PFSK-1 (cell line): ENCODE results near the gene ESRRG.

Experiments
- FOXP2 ChIP-seq: optimal IDR thresholded peaks from 2 replicates; pipeline ENCODE3; 2011; ENCODE audit warnings: borderline replicate concordance, control low read depth, inconsistent platforms; ENCODE audit not compliant: insufficient read depth; ENCODE audit errors: extremely low read length, extremely low read depth
- POLR2AphosphoS5 ChIP-seq: IDR thresholded peaks from 2 replicates; pipeline ENCODE4 v1.6.1; 2012; ENCODE audit warnings: low read depth, mild to moderate bottlenecking, control low read depth, low read length, moderate library complexity
- SIN3A ChIP-seq: IDR thresholded peaks from 2 replicates; pipeline ENCODE4 v1.6.1; 2012; ENCODE audit warnings: mild to moderate bottlenecking, low read length, moderate library complexity, borderline replicate concordance; ENCODE audit not compliant: insufficient read depth
- TAF1 ChIP-seq: IDR thresholded peaks from 2 replicates; pipeline ENCODE4 v1.6.1; 2012; ENCODE audit warnings: low read length, control low read depth, borderline replicate concordance; ENCODE audit not compliant: insufficient read depth
- TF ChIP-seq, protein P1 (sequence below), 2 experiments: IDR thresholded peaks; 2 replicates each; pipeline versions ENCODE4 v1.6.1 to v1.8.0; 2011 to 2012; ENCODE audit warnings: low read depth in 2 of 2, low read length in 2 of 2, control low read depth in 1 of 2, inconsistent platforms in 1 of 2, mild to moderate bottlenecking in 1 of 2, moderate library complexity in 1 of 2; ENCODE audit not compliant: insufficient read depth in 1 of 2

DNA sequence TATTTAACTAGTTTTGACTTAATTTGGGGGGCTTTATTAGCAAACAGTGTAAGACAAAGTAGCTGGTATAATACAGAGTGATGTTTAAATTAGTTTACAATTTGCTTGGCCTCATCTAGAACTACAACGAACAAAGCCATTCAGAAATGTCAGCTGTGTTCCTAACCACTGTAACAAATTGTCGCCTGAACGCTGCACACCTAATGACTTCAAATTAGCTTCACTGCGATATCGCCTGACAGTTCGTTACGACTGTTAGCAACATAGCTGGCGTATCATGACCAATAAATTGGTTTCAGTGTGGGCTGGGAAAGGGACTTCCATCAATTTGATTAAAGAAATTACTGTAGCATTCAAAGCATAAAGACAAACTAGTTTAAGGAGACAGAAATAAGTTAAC lies 160.1 kb downstream of the ESRRG start:
- TF ChIP-seq SIN3A = no peak
- no peak for TF ChIP-seq FOXP2
- TF ChIP-seq, protein P1, sequence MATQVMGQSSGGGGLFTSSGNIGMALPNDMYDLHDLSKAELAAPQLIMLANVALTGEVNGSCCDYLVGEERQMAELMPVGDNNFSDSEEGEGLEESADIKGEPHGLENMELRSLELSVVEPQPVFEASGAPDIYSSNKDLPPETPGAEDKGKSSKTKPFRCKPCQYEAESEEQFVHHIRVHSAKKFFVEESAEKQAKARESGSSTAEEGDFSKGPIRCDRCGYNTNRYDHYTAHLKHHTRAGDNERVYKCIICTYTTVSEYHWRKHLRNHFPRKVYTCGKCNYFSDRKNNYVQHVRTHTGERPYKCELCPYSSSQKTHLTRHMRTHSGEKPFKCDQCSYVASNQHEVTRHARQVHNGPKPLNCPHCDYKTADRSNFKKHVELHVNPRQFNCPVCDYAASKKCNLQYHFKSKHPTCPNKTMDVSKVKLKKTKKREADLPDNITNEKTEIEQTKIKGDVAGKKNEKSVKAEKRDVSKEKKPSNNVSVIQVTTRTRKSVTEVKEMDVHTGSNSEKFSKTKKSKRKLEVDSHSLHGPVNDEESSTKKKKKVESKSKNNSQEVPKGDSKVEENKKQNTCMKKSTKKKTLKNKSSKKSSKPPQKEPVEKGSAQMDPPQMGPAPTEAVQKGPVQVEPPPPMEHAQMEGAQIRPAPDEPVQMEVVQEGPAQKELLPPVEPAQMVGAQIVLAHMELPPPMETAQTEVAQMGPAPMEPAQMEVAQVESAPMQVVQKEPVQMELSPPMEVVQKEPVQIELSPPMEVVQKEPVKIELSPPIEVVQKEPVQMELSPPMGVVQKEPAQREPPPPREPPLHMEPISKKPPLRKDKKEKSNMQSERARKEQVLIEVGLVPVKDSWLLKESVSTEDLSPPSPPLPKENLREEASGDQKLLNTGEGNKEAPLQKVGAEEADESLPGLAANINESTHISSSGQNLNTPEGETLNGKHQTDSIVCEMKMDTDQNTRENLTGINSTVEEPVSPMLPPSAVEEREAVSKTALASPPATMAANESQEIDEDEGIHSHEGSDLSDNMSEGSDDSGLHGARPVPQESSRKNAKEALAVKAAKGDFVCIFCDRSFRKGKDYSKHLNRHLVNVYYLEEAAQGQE (IDR thresholded peaks at IDR 0.05; ENCODE audit: insufficient read depth in 1 of 2, low read depth in 2 of 2, low read length in 2 of 2) = no peak
- TF ChIP-seq TAF1 = no peak
- TF ChIP-seq POLR2AphosphoS5 = no peak
